Hepatocyte (in vitro differentiated cells): ENCODE results near the gene TTC34. TPM values are rescaled to one million over a fixed set of nuclear protein-coding genes. Genes with fewer than 3 reads are reported as not detected.

ENCODE experiments used
- DNase-seq: peaks from one replicate; pipeline ENCODE4 v3.0.0-alpha.2; 2016; ENCODE audit warnings: low spot score
- H2AFZ ChIP-seq: fragments of 200-600 bp; sonication (generic); 2 replicates; pipeline ENCODE4 v1.6.0; 2016; ENCODE audit warnings: antibody characterized with exemption, mild to moderate bottlenecking
- H3K27ac ChIP-seq: fragments of 200-600 bp; sonication (generic); 2 replicates; pipeline ENCODE4 v1.5.1; 2016; ENCODE audit warnings: mild to moderate bottlenecking
- H3K27me3 ChIP-seq: fragments of 200-600 bp; sonication (generic); 2 replicates; pipeline ENCODE4 v1.6.1; 2016
- H3K36me3 ChIP-seq: fragments of 200-600 bp; sonication (generic); replicated peaks from 2 replicates; pipeline ENCODE4 v1.5.1; 2016; ENCODE audit warnings: low read depth; ENCODE audit not compliant: insufficient read depth
- H3K4me1 ChIP-seq: fragments of 200-600 bp; sonication (generic); 2 replicates; pipeline ENCODE4 v1.5.1; 2016; ENCODE audit warnings: mild to moderate bottlenecking, moderate library complexity; ENCODE audit not compliant: insufficient read depth
- H3K4me2 ChIP-seq: fragments of 200-600 bp; sonication (generic); 2 replicates; pipeline ENCODE4 v1.6.0; 2016
- H3K4me3 ChIP-seq: fragments of 200-600 bp; sonication (generic); 2 replicates; pipeline ENCODE4 v1.5.1; 2016; ENCODE audit warnings: mild to moderate bottlenecking
- H3K79me2 ChIP-seq: fragments of 200-600 bp; sonication (generic); 2 replicates; pipeline ENCODE4 v1.6.0; 2017; ENCODE audit warnings: mild to moderate bottlenecking
- H3K9me2 ChIP-seq: fragments of 200-600 bp; sonication (generic); replicated peaks from 2 replicates; pipeline ENCODE4 v1.6.0; 2017; ENCODE audit warnings: mild to moderate bottlenecking; ENCODE audit not compliant: insufficient read depth
- H3K9me3 ChIP-seq: fragments of 200-600 bp; sonication (generic); 2 replicates; pipeline ENCODE4 v1.5.1; 2016; ENCODE audit warnings: low read depth, mild to moderate bottlenecking
- H4K20me1 ChIP-seq: fragments of 200-600 bp; sonication (generic); 2 replicates; pipeline ENCODE4 v1.6.0; 2016; ENCODE audit warnings: mild to moderate bottlenecking; ENCODE audit not compliant: insufficient read depth, poor library complexity, severe bottlenecking
- CTCF ChIP-seq: fragments of 200-600 bp; sonication (generic); IDR thresholded peaks from 2 replicates; pipeline ENCODE4 v1.5.1; 2016; ENCODE audit warnings: antibody characterized with exemption, mild to moderate bottlenecking; ENCODE audit not compliant: poor library complexity
- EZH2 ChIP-seq: fragments of 200-600 bp; sonication (generic); IDR thresholded peaks from 2 replicates; pipeline ENCODE4 v1.6.1; 2016; ENCODE audit warnings: antibody characterized with exemption, mild to moderate bottlenecking, borderline replicate concordance
- EZH2phosphoT487 ChIP-seq: fragments of 200-600 bp; sonication (generic); IDR thresholded peaks from one replicate; pipeline ENCODE4 v1.6.1; 2018; ENCODE audit warnings: antibody characterized with exemption, mild to moderate bottlenecking, low read depth, moderate library complexity; ENCODE audit not compliant: unreplicated experiment, severe bottlenecking
- WGBS: methylation state at CpG from one replicate; pipeline ENCODE4 v1.1.6; 2016; ENCODE audit warnings: low lambda C conversion rate; ENCODE audit errors: missing lambda C conversion rate; 5-methylcytosine and 5-hydroxymethylcytosine counted together
- polyA plus RNA-seq: library from polyadenylated mRNA; unstranded; fragments of >200 nt; fragmentation: Nextera tagmentation; extraction: Ambion mirVana; gene quantifications from 2 replicates; pipeline ENCODE4 v1.2.1, GENCODE V29; 2016
- total RNA-seq: library from RNA; depleted of rRNA; stranded (reverse); fragments of >200 nt; gene quantifications from 2 replicates; pipeline ENCODE4 v1.2.3, GENCODE V29; 2014

Gene TTC34
- total and polyA plus RNA-seq, 2 experiments from 2014 or later: 0.13 to 0.33 TPM

- TF ChIP-seq CTCF (no peak), EZH2 (no peak), EZH2phosphoT487 (no peak)
- Histone ChIP-seq H3K27me3 (no peaks in the 10 kb centered on the region), H3K79me2 (peaks cover 15% of the 10 kb centered on the region), H4K20me1 (no peaks in the 10 kb centered on the region), H2AFZ (no peak overlapping the region), H3K9me2 (no peaks in the 10 kb centered on the region), H3K4me2 (no peak overlapping the region), H3K9me3 (no peaks in the 10 kb centered on the region), H3K27ac (no peak overlapping the region), H3K4me1 (peaks cover 15% of the 10 kb centered on the region), H3K4me3 (no peak overlapping the region), H3K36me3 (no peaks in the 10 kb centered on the region)
- 88% methylated on average over 14 of the region's 14 CpGs for WGBS
- DNase-seq: no peak
Observed at GRCh38 chr1:2645143-2645542, 156.3 kb downstream of the TTC34 start.

GRCh38 chr1:2644591-2645101, 156.8 kb downstream of the TTC34 start:
- Histone ChIP-seq H3K9me3 (no peaks in the 10 kb centered on the region), H3K27ac (no peak overlapping the region), H4K20me1 (no peaks in the 10 kb centered on the region), H3K4me1 (peaks cover 15% of the 10 kb centered on the region), H2AFZ (no peak overlapping the region), H3K4me3 (no peak overlapping the region), H3K9me2 (no peaks in the 10 kb centered on the region), H3K36me3 (no peaks in the 10 kb centered on the region), H3K79me2 (peaks cover 15% of the 10 kb centered on the region), H3K4me2 (no peak overlapping the region), H3K27me3 (no peaks in the 10 kb centered on the region)
- no peak for DNase-seq
- WGBS: 86% methylated on average over 12 of the region's 12 CpGs
- no peak for TF ChIP-seq CTCF
- no peak for TF ChIP-seq EZH2phosphoT487
- TF ChIP-seq EZH2: no peak

GRCh38 chr1:2644171-2644570, 157.3 kb downstream of the TTC34 start:
- Histone ChIP-seq H2AFZ (no peak overlapping the region), H3K79me2 (peaks cover 15% of the 10 kb centered on the region), H3K27me3 (no peaks in the 10 kb centered on the region), H3K9me3 (no peaks in the 10 kb centered on the region), H4K20me1 (no peaks in the 10 kb centered on the region), H3K4me1 (peaks cover 15% of the 10 kb centered on the region), H3K36me3 (no peaks in the 10 kb centered on the region), H3K9me2 (no peaks in the 10 kb centered on the region), H3K4me2 (no peak overlapping the region), H3K27ac (no peak overlapping the region), H3K4me3 (no peak overlapping the region)
- TF ChIP-seq EZH2phosphoT487 (no peak), CTCF (no peak), EZH2 (no peak)
- DNase-seq: no peak
- 91% methylated on average over 12 of the region's 14 CpGs for WGBS
